CD14-positive monocyte (primary cell): ENCODE results near the gene CDKN1C. TPM values are rescaled to one million over a fixed set of nuclear protein-coding genes. Genes with fewer than 3 reads are reported as not detected.
"Not testable (repeated sequence)": the region's sequence is repeated elsewhere in the genome, so short reads cannot be mapped to it uniquely, and the experiment has no call there.

ENCODE experiments used
- DNase-seq, 3 donors: peaks; one replicate each; pipeline ENCODE4 v3.0.0-alpha.2; 2011 to 2022
- H2AFZ ChIP-seq: 2 replicates; pipeline ENCODE4 v1.6.0; 2012; ENCODE audit warnings: mild to moderate bottlenecking, low read depth, low read length, inconsistent platforms; ENCODE audit not compliant: insufficient read depth, poor library complexity, severe bottlenecking
- H3K27ac ChIP-seq, 2 donors: 1 replicate in 1 of 2; 2 replicates in 1 of 2; pipeline ENCODE4 v1.5.1; 2012 to 2013; ENCODE audit warnings: low read length in 2 of 2, control low read depth in 1 of 2, inconsistent platforms in 1 of 2, low read depth in 1 of 2, mild to moderate bottlenecking in 1 of 2
- H3K27me3 ChIP-seq, 2 donors: one replicate each; pipeline versions ENCODE4 v1.6.0 to v1.6.1; 2011 to 2013; ENCODE audit warnings: low read length in 2 of 2; ENCODE audit not compliant: control insufficient read depth in 2 of 2, insufficient read depth in 2 of 2
- H3K36me3 ChIP-seq, 2 donors: replicated peaks in 1 of 2; 1 replicate in 1 of 2; 2 replicates in 1 of 2; pipeline versions ENCODE4 v1.5.1 to v1.6.1; 2012 to 2013; ENCODE audit warnings: low read length in 2 of 2, control low read depth in 1 of 2, inconsistent platforms in 1 of 2, mild to moderate bottlenecking in 1 of 2; ENCODE audit not compliant: insufficient read depth in 2 of 2, control insufficient read depth in 1 of 2
- H3K4me1 ChIP-seq, 2 donors: 1 replicate in 1 of 2; 2 replicates in 1 of 2; pipeline versions ENCODE4 v1.5.1 to v1.6.1; 2012 to 2013; ENCODE audit warnings: low read length in 2 of 2, control low read depth in 1 of 2, inconsistent platforms in 1 of 2, mild to moderate bottlenecking in 1 of 2, moderate library complexity in 1 of 2; ENCODE audit not compliant: insufficient read depth in 2 of 2, control insufficient read depth in 1 of 2
- H3K4me2 ChIP-seq: replicated peaks from 2 replicates; pipeline ENCODE3; 2012; ENCODE audit warnings: low read length, moderate library complexity, mild to moderate bottlenecking; ENCODE audit not compliant: poor library complexity, severe bottlenecking; ENCODE audit errors: extremely low read depth
- H3K4me3 ChIP-seq, 3 experiments: fragments of 200-600 bp in 1 of 3; sonication (generic) in 1 of 3; replicated peaks in 1 of 3; 1 replicate in 2 of 3; 2 replicates in 1 of 3; pipeline ENCODE4 v1.5.1; 2011 to 2013; ENCODE audit warnings: low read length in 3 of 3, mild to moderate bottlenecking in 3 of 3, control low read depth in 2 of 3, low read depth in 2 of 3, inconsistent platforms in 1 of 3, moderate library complexity in 1 of 3
- H3K79me2 ChIP-seq: 2 replicates; pipeline ENCODE4 v1.6.0; 2012; ENCODE audit warnings: mild to moderate bottlenecking, control low read depth, inconsistent platforms, low read length, moderate library complexity; ENCODE audit not compliant: insufficient read depth
- H3K9ac ChIP-seq: 2 replicates; pipeline ENCODE4 v1.6.0; 2017; ENCODE audit warnings: low read length, mild to moderate bottlenecking; ENCODE audit not compliant: insufficient read depth, poor library complexity, severe bottlenecking
- H3K9me3 ChIP-seq, 2 donors: replicated peaks in 1 of 2; 1 replicate in 1 of 2; 2 replicates in 1 of 2; pipeline versions ENCODE4 v1.5.1 to v1.6.1; 2012 to 2013; ENCODE audit warnings: low read length in 2 of 2, control low read depth in 1 of 2; ENCODE audit not compliant: control insufficient read depth in 1 of 2, insufficient read depth in 1 of 2
- H4K20me1 ChIP-seq: 2 replicates; pipeline ENCODE4 v1.6.0; 2012; ENCODE audit warnings: mild to moderate bottlenecking, low read length, control low read depth, moderate library complexity; ENCODE audit not compliant: insufficient read depth
- H3K27ac Mint-ChIP-seq, 7 donors: one replicate each; pipeline ENCODE4 v1.8.0; 2020; ENCODE audit warnings: mild to moderate bottlenecking in 7 of 7, mixed read lengths in 7 of 7, moderate library complexity in 6 of 7, inconsistent platforms in 2 of 7
- H3K27me3 Mint-ChIP-seq, 3 donors: one replicate each; pipeline ENCODE4 v1.8.0; 2021 to 2022; ENCODE audit warnings: low read depth in 3 of 3, mild to moderate bottlenecking in 3 of 3, mixed read lengths in 3 of 3, moderate library complexity in 3 of 3, inconsistent platforms in 1 of 3
- H3K36me3 Mint-ChIP-seq, 2 donors: one replicate each; pipeline ENCODE4 v1.8.0; 2020; ENCODE audit warnings: mixed read lengths in 2 of 2, inconsistent platforms in 1 of 2, mild to moderate bottlenecking in 1 of 2
- H3K4me1 Mint-ChIP-seq: one replicate; pipeline ENCODE4 v1.8.0; 2020; ENCODE audit warnings: mild to moderate bottlenecking, mixed read lengths
- H3K4me3 Mint-ChIP-seq, 2 donors: one replicate each; pipeline ENCODE4 v1.8.0; 2020; ENCODE audit warnings: mild to moderate bottlenecking in 2 of 2, mixed read lengths in 2 of 2, moderate library complexity in 1 of 2
- H3K9me3 Mint-ChIP-seq, 7 donors: one replicate each; pipeline ENCODE4 v1.8.0; 2020 to 2022; ENCODE audit warnings: mixed read lengths in 7 of 7, mild to moderate bottlenecking in 6 of 7, moderate library complexity in 6 of 7, inconsistent platforms in 2 of 7
- CTCF ChIP-seq: fragments of 200-600 bp; IDR thresholded peaks from one replicate; pipeline ENCODE4 v1.8.0; 2022; ENCODE audit warnings: antibody characterized with exemption, mild to moderate bottlenecking
- WGBS: methylation state at CpG from one replicate; pipeline ENCODE4 v1.1.5; 2013; ENCODE audit warnings: missing lambda C conversion rate; ENCODE audit not compliant: insufficient coverage; 5-methylcytosine and 5-hydroxymethylcytosine counted together
- intact Hi-C, 2 donors: fragments of 100-400 bp; cut with micrococcal nuclease; formaldehyde crosslinking; loops; one replicate each; pipeline versions ENCODE4 v1.15.0 to v1.15.1; 2023
- polyA plus RNA-seq, 3 donors: library from polyadenylated mRNA; depleted of rRNA in 1 of 3; unstranded in 2 of 3; stranded (reverse) in 1 of 3; fragments of 300-500 nt in 2 of 3; fragments of >200 nt in 1 of 3; fragmentation: Illumina TruSeq in 2 of 3; gene quantifications; 1 replicate in 2 of 3; 2 replicates in 1 of 3; pipeline ENCODE4 v1.2.3, GENCODE V29; 2012 to 2021

CDKN1C gene
- polyA plus RNA-seq, 3 donors = 3.2 to 36.4 (median 4.7) TPM

GRCh38 chr11:2908130-2908529, 22.6 kb upstream of the CDKN1C start:
- H3K4me2 ChIP-seq = no peak overlapping the region
- H3K4me3 ChIP-seq = no peak overlapping the region
- no peak overlapping the region for H3K9ac ChIP-seq
- no peak overlapping the region for H3K4me3 Mint-ChIP-seq
- peaks cover 0 to 3% of the 10 kb centered on the region in 2 donors for H3K36me3 ChIP-seq
- no peaks in the 10 kb centered on the region for H3K27me3 ChIP-seq
- 100% methylated on average over 7 of the region's 14 CpGs for WGBS
- no peak overlapping the region for H3K27ac Mint-ChIP-seq
- H3K36me3 Mint-ChIP-seq = peaks cover 30 to 63% of the 10 kb centered on the region in 2 donors
- peaks cover under 1% of the 10 kb centered on the region for H3K79me2 ChIP-seq
- TF ChIP-seq CTCF = no peak
- peaks cover 9% of the 10 kb centered on the region for H4K20me1 ChIP-seq
- H3K27ac ChIP-seq = no peak overlapping the region
- H3K4me1 ChIP-seq = peaks cover 6 to 8% of the 10 kb centered on the region in 2 donors
- DNase-seq = no peak
- H3K27me3 Mint-ChIP-seq = peaks cover 7 to 24% (median 8%) of the 10 kb centered on the region in 3 donors
- H3K9me3 Mint-ChIP-seq = peaks cover 7 to 16% (median 11%) of the 10 kb centered on the region in 7 donors
- intact Hi-C loops = no loop called here
- no peak overlapping the region for H2AFZ ChIP-seq
- H3K4me1 Mint-ChIP-seq = peaks cover 17% of the 10 kb centered on the region
- peaks cover 0 to 9% of the 10 kb centered on the region in 2 donors for H3K9me3 ChIP-seq

- H3K79me2 ChIP-seq, H3K9ac ChIP-seq, H3K27me3 ChIP-seq, H3K4me2 ChIP-seq, H4K20me1 ChIP-seq, H3K27ac ChIP-seq, H2AFZ ChIP-seq, H3K4me3 ChIP-seq, H3K27ac Mint-ChIP-seq, DNase-seq, H3K36me3 ChIP-seq, intact Hi-C loops, H3K9me3 ChIP-seq: not testable (repeated sequence)
- 92% methylated on average over 5 of the region's 7 CpGs for WGBS
- Mint-ChIP-seq H3K4me3 (peak overlapping the region in 1 of 2 donors; percentile 21), H3K4me1 (peaks cover 28% of the 10 kb centered on the region), H3K36me3 (peaks cover 30 to 62% of the 10 kb centered on the region in 2 donors), H3K9me3 (peaks cover 7 to 16% (median 11%) of the 10 kb centered on the region in 7 donors), H3K27me3 (peaks cover 3 to 17% (median 5%) of the 10 kb centered on the region in 3 donors)
- H3K4me1 ChIP-seq = peaks cover 27 to 36% of the 10 kb centered on the region in 2 donors
These were observed 19.7 kb upstream of the CDKN1C start for GRCh38 chr11:2905299-2905698.
